Fibroblast of pulmonary artery (primary cell): Measurements from ENCODE around the gene ARHGAP19.

ENCODE experiments used
- DNase-seq: peaks from one replicate; pipeline ENCODE4 v3.0.0-alpha.2; 2010; ENCODE audit warnings: low read depth
- H3K4me3 ChIP-seq: replicated peaks from 2 replicates; pipeline ENCODE4 v1.5.1; 2011; ENCODE audit warnings: low read depth, mild to moderate bottlenecking, control low read depth, low read length, moderate library complexity
- CTCF ChIP-seq: IDR thresholded peaks from 2 replicates; pipeline ENCODE4 v1.5.1; 2011; ENCODE audit warnings: mild to moderate bottlenecking, control low read depth, low read length, inconsistent platforms; ENCODE audit errors: missing control alignments

ARHGAP19 gene

DNA sequence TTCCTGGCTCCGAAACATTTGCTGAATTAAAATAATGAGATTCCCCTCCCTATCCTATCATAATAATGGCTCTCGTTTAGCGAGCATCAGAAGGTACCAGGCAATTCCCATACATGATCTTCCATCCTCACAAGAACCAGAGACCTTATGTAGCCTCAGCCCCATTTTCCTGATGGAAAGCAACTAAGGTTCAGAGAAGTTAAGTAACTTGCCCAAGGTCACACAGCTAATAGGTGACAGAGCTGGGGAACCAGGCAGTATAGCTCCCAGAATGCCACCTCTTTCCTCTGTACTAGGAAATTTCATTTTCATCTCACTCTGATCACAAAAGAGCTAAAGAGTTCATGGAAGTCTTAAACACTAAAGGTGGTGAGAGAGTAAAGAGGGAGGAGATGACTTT is 109.1 kb downstream of the ARHGAP19 start:
- H3K4me3 ChIP-seq = no peak overlapping the region
- no peak for TF ChIP-seq CTCF
- no peak for DNase-seq

DNA sequence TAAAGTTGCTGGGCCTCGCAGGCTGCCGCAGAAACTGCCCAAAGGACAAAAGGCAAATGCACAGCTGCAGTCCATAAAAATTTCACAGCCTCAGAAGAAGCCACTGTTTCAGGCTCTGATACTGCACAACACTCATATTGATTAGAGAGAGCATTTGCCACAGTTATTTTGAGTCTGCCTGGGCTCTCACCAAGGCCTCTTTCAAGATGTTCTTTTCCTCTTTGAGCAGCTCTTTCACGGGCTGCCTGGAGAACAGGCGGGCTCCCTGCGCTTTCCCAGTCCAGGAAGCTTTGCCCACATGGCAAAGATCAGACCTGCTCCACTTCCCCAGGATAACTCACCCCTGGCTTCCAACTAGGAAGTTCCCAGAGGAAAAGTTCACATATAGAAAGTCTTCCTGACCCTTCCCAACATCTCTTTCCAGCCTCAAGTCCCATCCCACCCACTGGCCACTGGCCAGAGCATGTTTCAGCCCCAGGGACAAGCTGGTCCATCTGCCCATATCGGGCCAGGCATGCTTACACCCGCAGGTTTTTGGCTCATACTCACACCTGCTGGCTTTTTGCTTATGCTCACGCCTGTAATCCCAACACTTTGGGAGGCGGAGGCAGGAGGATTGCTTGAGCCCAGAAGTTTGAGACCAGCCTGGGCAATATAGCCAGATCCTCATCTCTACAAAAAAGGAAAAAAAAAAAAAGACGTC is 110.0 kb downstream of the ARHGAP19 start:
- no peak overlapping the region for H3K4me3 ChIP-seq
- no peak for TF ChIP-seq CTCF
- no peak for DNase-seq

DNA sequence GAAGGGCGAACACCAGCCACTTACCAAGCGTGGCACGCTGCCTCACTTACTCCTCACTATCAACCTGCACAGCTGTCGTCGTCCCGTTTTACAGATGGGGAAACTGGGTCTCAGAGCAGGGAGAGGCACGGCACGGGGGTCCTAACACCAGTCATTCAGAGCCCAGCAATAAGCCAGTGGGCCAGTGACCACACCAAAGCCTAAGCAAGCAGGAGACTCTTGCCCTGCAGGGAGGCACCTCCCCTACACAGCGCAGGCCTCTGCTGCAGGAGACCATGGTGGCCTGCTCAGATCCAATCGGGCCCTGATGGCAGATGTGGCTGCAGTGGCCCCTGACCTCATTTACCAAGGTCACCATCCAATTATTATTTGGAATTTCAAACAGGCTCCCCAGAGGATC is 111.5 kb downstream of the ARHGAP19 start:
- no peak overlapping the region for H3K4me3 ChIP-seq
- no peak for TF ChIP-seq CTCF
- DNase-seq = no peak

DNA sequence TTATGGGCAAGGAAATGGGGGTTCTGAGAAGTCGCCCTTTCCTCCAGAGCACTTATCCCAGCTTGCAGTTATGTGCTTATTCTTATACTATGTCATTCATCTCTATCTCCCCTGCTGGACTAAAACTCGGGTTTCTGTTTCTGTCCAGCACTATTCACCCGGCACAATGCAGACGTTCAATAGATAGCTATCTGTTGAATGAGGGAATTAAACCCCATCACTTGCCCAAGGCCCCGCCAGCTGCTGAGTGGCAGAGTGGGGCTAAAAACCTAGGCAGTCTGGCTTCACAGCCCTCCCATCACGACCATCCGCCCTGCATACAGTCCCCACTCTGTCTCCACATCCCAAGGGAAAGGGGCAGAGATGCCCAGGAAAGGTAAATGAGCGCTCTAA is 112.1 kb downstream of the ARHGAP19 start:
- no peak for DNase-seq

DNA sequence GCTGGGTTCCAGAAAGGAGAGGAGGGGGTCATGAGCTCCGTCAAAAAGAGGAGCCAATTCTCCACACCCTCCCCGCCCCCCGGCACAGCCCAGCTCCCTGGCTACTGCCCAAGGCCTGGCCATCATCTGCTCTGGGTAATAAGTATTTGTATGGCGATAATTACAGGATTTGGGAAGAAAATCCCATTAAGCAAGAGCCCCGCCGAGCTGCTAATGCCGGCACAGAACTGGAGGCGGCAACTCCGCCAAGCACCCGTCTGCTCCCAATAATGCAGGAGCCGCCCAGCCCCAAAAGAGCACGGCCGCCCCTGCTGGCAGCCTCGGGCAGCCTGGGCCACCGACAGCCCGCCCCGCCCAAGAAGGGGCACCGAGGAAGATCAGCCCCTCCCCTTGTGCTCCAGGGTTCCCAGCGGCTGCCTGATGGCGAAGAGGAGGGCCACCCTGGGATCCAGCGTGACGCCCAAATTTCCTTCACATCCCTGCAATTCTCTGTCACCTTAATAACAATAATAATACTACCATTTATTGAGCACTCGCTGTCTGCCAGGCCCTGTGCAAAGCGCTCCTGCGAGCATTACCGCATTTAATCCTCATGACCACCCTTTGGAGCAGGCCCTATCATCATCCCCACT is 112.6 kb downstream of the ARHGAP19 start:
- no peak overlapping the region for H3K4me3 ChIP-seq
- no peak for TF ChIP-seq CTCF
- no peak for DNase-seq

More for the DNA sequence above, 112.1 kb downstream of the ARHGAP19 start:
- no peak for TF ChIP-seq CTCF
- H3K4me3 ChIP-seq = no peak overlapping the region

- DNase-seq = no peak
- TF ChIP-seq CTCF = no peak
- no peak overlapping the region for H3K4me3 ChIP-seq
Measured at GRCh38 chr10:97179311-97179710, 113.1 kb downstream of the ARHGAP19 start.

GRCh38 chr10:97178074-97178473 is 114.4 kb downstream of the ARHGAP19 start:
- TF ChIP-seq CTCF = no peak
- DNase-seq = no peak
- no peak overlapping the region for H3K4me3 ChIP-seq
